H9 (cell line): ENCODE measurements around the gene OR14A2. TPM values are rescaled to one million over a fixed set of nuclear protein-coding genes. Genes with fewer than 3 reads are reported as not detected.

Experiments
- DNase-seq: peaks from one replicate; pipeline ENCODE4 v3.0.0-alpha.2; 2017
- H2AFZ ChIP-seq: one replicate; pipeline ENCODE4 v1.6.1; 2013; ENCODE audit warnings: mild to moderate bottlenecking, low read length, control low read depth, moderate library complexity
- H2AK5ac ChIP-seq: 2 replicates; pipeline ENCODE4 v1.6.1; 2013; ENCODE audit warnings: low read length, control low read depth, mixed read lengths; ENCODE audit not compliant: insufficient read length
- H2BK120ac ChIP-seq: one replicate; pipeline ENCODE4 v1.6.1; 2013; ENCODE audit warnings: low read depth, mild to moderate bottlenecking, low read length, control low read depth, inconsistent platforms; ENCODE audit not compliant: poor library complexity, severe bottlenecking
- H2BK12ac ChIP-seq: 2 replicates; pipeline ENCODE4 v1.6.1; 2013; ENCODE audit warnings: low read length, control low read depth, mixed read lengths, low read depth; ENCODE audit not compliant: insufficient read length
- H2BK15ac ChIP-seq: 2 replicates; pipeline ENCODE4 v1.6.1; 2013; ENCODE audit warnings: low read depth, low read length, control low read depth
- H2BK20ac ChIP-seq: one replicate; pipeline ENCODE4 v1.6.1; 2013; ENCODE audit warnings: low read depth, mild to moderate bottlenecking, low read length, control low read depth, inconsistent platforms; ENCODE audit not compliant: poor library complexity, severe bottlenecking
- H2BK5ac ChIP-seq: 2 replicates; pipeline ENCODE4 v1.6.1; 2013; ENCODE audit warnings: low read length, control low read depth, mixed read lengths; ENCODE audit not compliant: insufficient read length
- H3K14ac ChIP-seq: 2 replicates; pipeline ENCODE4 v1.6.1; 2013; ENCODE audit warnings: low read length, control low read depth; ENCODE audit not compliant: insufficient read depth
- H3K18ac ChIP-seq: 2 replicates; pipeline ENCODE4 v1.6.1; 2013; ENCODE audit warnings: low read depth, mild to moderate bottlenecking, mixed read lengths, low read length, control low read depth; ENCODE audit not compliant: insufficient read length
- H3K23ac ChIP-seq: 2 replicates; pipeline ENCODE4 v1.6.1; 2013; ENCODE audit warnings: low read length, control low read depth, mixed read lengths, low read depth; ENCODE audit not compliant: insufficient read length
- H3K23me2 ChIP-seq: 2 replicates; pipeline ENCODE4 v1.6.1; 2013; ENCODE audit warnings: low read depth, mild to moderate bottlenecking, mixed read lengths, low read length, control low read depth; ENCODE audit not compliant: insufficient read length, poor library complexity, severe bottlenecking
- H3K27ac ChIP-seq: 2 replicates; pipeline ENCODE4 v1.5.1; 2013; ENCODE audit warnings: low read length, control low read depth, mixed read lengths, low read depth; ENCODE audit not compliant: insufficient read length
- H3K27me3 ChIP-seq: 2 replicates; pipeline ENCODE4 v1.6.1; 2013; ENCODE audit warnings: low read length, control low read depth, inconsistent platforms; ENCODE audit not compliant: insufficient read depth
- H3K4ac ChIP-seq: 2 replicates; pipeline ENCODE4 v1.6.1; 2013; ENCODE audit warnings: low read depth, mild to moderate bottlenecking, control low read depth, inconsistent platforms, low read length, moderate library complexity
- H3K4me1 ChIP-seq: 2 replicates; pipeline ENCODE4 v1.6.1; 2013; ENCODE audit warnings: low read length, control low read depth, inconsistent platforms; ENCODE audit not compliant: insufficient read depth
- H3K4me2 ChIP-seq: 2 replicates; pipeline ENCODE4 v1.6.1; 2013; ENCODE audit warnings: low read length, control low read depth, mixed read lengths; ENCODE audit not compliant: insufficient read length, insufficient read depth
- H3K56ac ChIP-seq: 2 replicates; pipeline ENCODE4 v1.6.1; 2013; ENCODE audit warnings: low read depth, mild to moderate bottlenecking, mixed read lengths, low read length, control low read depth; ENCODE audit not compliant: insufficient read length
- H3K79me1 ChIP-seq: 2 replicates; pipeline ENCODE4 v1.6.1; 2013; ENCODE audit warnings: low read depth, mild to moderate bottlenecking, moderate library complexity, low read length, control low read depth, inconsistent platforms; ENCODE audit not compliant: insufficient read depth, poor library complexity, severe bottlenecking
- H3K79me2 ChIP-seq: 2 replicates; pipeline ENCODE4 v1.6.1; 2013; ENCODE audit warnings: low read length, control low read depth, inconsistent platforms; ENCODE audit not compliant: insufficient read depth
- H3K9ac ChIP-seq: 2 replicates; pipeline ENCODE4 v1.6.1; 2013; ENCODE audit warnings: low read length, control low read depth, mixed read lengths; ENCODE audit not compliant: insufficient read length; ENCODE audit errors: extremely low read depth
- H3K9me3 ChIP-seq: one replicate; pipeline ENCODE4 v1.6.1; 2013; ENCODE audit warnings: low read depth, low read length, inconsistent platforms; ENCODE audit not compliant: control insufficient read depth
- H3T11ph ChIP-seq: one replicate; pipeline ENCODE4 v1.6.1; 2013; ENCODE audit warnings: mild to moderate bottlenecking, low read length, control low read depth, inconsistent platforms
- H4K20me1 ChIP-seq: one replicate; pipeline ENCODE4 v1.6.1; 2013; ENCODE audit not compliant: control insufficient read depth, insufficient read length, insufficient read depth
- H4K5ac ChIP-seq: 2 replicates; pipeline ENCODE4 v1.6.1; 2013; ENCODE audit warnings: low read depth, mild to moderate bottlenecking, mixed read lengths, low read length, control low read depth; ENCODE audit not compliant: insufficient read length
- H4K8ac ChIP-seq: replicated peaks from 2 replicates; pipeline ENCODE4 v1.6.1; 2013; ENCODE audit warnings: low read length, control low read depth, mixed read lengths, low read depth; ENCODE audit not compliant: insufficient read length
- H4K91ac ChIP-seq: 2 replicates; pipeline ENCODE4 v1.6.1; 2013; ENCODE audit warnings: low read depth, mild to moderate bottlenecking, moderate library complexity, mixed read lengths, low read length, control low read depth; ENCODE audit not compliant: insufficient read length
- H3K27ac Mint-ChIP-seq, 3 experiments: 2 replicates in 2 of 3; 3 replicates in 1 of 3; pipeline ENCODE4 v1.8.0; 2020 to 2021; ENCODE audit warnings: mixed read lengths in 3 of 3, mild to moderate bottlenecking in 1 of 3, moderate library complexity in 1 of 3
- H3K27me3 Mint-ChIP-seq: 2 replicates; pipeline ENCODE4 v1.8.0; 2021; ENCODE audit warnings: low read depth, mild to moderate bottlenecking, moderate library complexity, mixed read lengths
- H3K36me3 Mint-ChIP-seq, 3 experiments: 2 replicates in 2 of 3; 3 replicates in 1 of 3; pipeline ENCODE4 v1.8.0; 2020 to 2021; ENCODE audit warnings: low read depth in 3 of 3, mixed read lengths in 3 of 3; ENCODE audit not compliant: insufficient read depth in 1 of 3
- H3K4me1 Mint-ChIP-seq, 2 experiments: 2 replicates each; pipeline ENCODE4 v1.8.0; 2020; ENCODE audit warnings: mixed read lengths in 2 of 2
- H3K4me3 Mint-ChIP-seq, 2 experiments: 2 replicates in 1 of 2; 3 replicates in 1 of 2; pipeline ENCODE4 v1.8.0; 2020 to 2021; ENCODE audit warnings: mild to moderate bottlenecking in 2 of 2, mixed read lengths in 2 of 2, moderate library complexity in 1 of 2
- H3K9me3 Mint-ChIP-seq, 2 experiments: 2 replicates in 1 of 2; 3 replicates in 1 of 2; pipeline ENCODE4 v1.8.0; 2020; ENCODE audit warnings: mild to moderate bottlenecking in 2 of 2, mixed read lengths in 2 of 2, moderate library complexity in 1 of 2
- WGBS: extraction: QIAGEN DNeasy Blood & Tissue Kit; methylation state at CpG from one replicate; pipeline ENCODE4 v1.1.7; 2013; ENCODE audit warnings: missing lambda C conversion rate, low lambda C conversion rate, mixed read lengths; ENCODE audit not compliant: insufficient read length; ENCODE audit errors: extremely low coverage; 5-methylcytosine and 5-hydroxymethylcytosine counted together
- total RNA-seq: library from RNA; stranded (reverse); gene quantifications from 2 replicates; pipeline ENCODE4 v1.2.1, GENCODE V29; 2021
- TF ChIP-seq, protein P1 (sequence below): fragments of 200-600 bp; sonication (generic); conservative IDR thresholded peaks from 3 replicates; pipeline ENCODE4 v1.8.0; 2021; ENCODE audit warnings: antibody characterized with exemption, mild to moderate bottlenecking

The OR14A2 gene
- total RNA-seq, 1 experiment from 2014 or later: not detected

DNA sequence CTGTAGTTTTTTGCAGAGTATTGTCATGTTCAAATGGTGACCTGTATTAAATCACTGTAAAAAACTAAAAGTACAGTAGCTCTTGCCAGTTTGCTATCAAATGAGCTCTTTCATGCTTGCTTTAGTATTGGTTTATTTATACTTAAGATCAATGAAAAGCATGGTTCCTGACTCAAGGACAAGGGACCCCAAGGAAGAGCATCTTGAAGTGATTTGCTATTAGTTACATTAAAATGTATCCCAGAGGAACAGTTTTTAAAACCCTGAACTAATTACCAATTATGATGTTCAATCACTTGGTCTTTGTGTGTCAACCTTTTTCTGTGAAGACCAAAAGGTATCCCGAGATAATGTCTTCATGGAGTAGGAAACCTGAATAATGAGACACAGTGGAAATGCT lies 68.3 kb downstream of the OR14A2 start, which contains the start of gene OR13G1:
OR13G1 (minus strand) TSS at position 101 of the 400 bp plus-strand sequence. CDS start 6,698 bp downstream, outside the sequence.
- H3K9me3 Mint-ChIP-seq: no peaks in the 10 kb centered on the region; a peak in 1 of 5 replicates
- no peak within 1 kb of the TSS for H3K9ac ChIP-seq
- no peak within 1 kb of the TSS for H2AFZ ChIP-seq
- H2BK15ac ChIP-seq: no peak within 1 kb of the TSS
- no peak within 1 kb of the TSS for H4K5ac ChIP-seq
- H3K9me3 ChIP-seq: no peaks in the 10 kb centered on the region
- no peaks in the 10 kb centered on the region for H3K79me2 ChIP-seq
- TF ChIP-seq, protein P1, sequence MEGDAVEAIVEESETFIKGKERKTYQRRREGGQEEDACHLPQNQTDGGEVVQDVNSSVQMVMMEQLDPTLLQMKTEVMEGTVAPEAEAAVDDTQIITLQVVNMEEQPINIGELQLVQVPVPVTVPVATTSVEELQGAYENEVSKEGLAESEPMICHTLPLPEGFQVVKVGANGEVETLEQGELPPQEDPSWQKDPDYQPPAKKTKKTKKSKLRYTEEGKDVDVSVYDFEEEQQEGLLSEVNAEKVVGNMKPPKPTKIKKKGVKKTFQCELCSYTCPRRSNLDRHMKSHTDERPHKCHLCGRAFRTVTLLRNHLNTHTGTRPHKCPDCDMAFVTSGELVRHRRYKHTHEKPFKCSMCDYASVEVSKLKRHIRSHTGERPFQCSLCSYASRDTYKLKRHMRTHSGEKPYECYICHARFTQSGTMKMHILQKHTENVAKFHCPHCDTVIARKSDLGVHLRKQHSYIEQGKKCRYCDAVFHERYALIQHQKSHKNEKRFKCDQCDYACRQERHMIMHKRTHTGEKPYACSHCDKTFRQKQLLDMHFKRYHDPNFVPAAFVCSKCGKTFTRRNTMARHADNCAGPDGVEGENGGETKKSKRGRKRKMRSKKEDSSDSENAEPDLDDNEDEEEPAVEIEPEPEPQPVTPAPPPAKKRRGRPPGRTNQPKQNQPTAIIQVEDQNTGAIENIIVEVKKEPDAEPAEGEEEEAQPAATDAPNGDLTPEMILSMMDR: no peak
- no peak within 1 kb of the TSS for H3K4me2 ChIP-seq
- no peak within 1 kb of the TSS for H3K56ac ChIP-seq
- no peak for DNase-seq
- H2BK12ac ChIP-seq: no peak within 1 kb of the TSS
- H2AK5ac ChIP-seq: no peak within 1 kb of the TSS
- no peak within 1 kb of the TSS for H3K14ac ChIP-seq
- H4K20me1 ChIP-seq: no peaks in the 10 kb centered on the region
- H3K23me2 ChIP-seq: no peaks in the 10 kb centered on the region
- no peaks in the 10 kb centered on the region for H3K4me1 Mint-ChIP-seq
- no peak within 1 kb of the TSS for H2BK120ac ChIP-seq
- WGBS: no CpG with 5 or more reads among the region's 1 CpG
- H3K27ac ChIP-seq: no peak within 1 kb of the TSS
- H3K36me3 Mint-ChIP-seq: no peaks in the 10 kb centered on the region
- no peaks in the 10 kb centered on the region for H3K4me1 ChIP-seq
- no peak within 1 kb of the TSS for H3T11ph ChIP-seq
- H2BK20ac ChIP-seq: no peak within 1 kb of the TSS
- H3K18ac ChIP-seq: no peak within 1 kb of the TSS
- no peak within 1 kb of the TSS for H4K91ac ChIP-seq
- no peak within 1 kb of the TSS for H2BK5ac ChIP-seq
- no peak within 1 kb of the TSS for H3K23ac ChIP-seq
- no peak within 1 kb of the TSS for H3K4me3 Mint-ChIP-seq
- no peak within 1 kb of the TSS; a peak in 1 of 7 replicates for H3K27ac Mint-ChIP-seq
- no peaks in the 10 kb centered on the region; the same call in 1 of the 2 replicates for H3K27me3 Mint-ChIP-seq
- no peak within 1 kb of the TSS for H4K8ac ChIP-seq
- H3K79me1 ChIP-seq: no peaks in the 10 kb centered on the region
- no peaks in the 10 kb centered on the region for H3K27me3 ChIP-seq
- H3K4ac ChIP-seq: no peak within 1 kb of the TSS

Other genes with a start within 250 kb of the OR14A2 start
- not detected in 2 replicates for gene OR2C3, start 211.7 kb downstream of the OR14A2 start, total RNA-seq
- gene GCSAML, start 199.0 kb downstream of the OR14A2 start, total RNA-seq: not detected in 2 replicates
- gene OR2G2, start 159.8 kb downstream of the OR14A2 start, total RNA-seq: not detected in 2 replicates
- not detected in 2 replicates for gene OR2G3, start 142.6 kb downstream of the OR14A2 start, total RNA-seq
- not detected in 2 replicates for gene OR13G1, start 68.4 kb downstream of the OR14A2 start, total RNA-seq
- gene OR6F1, start 31.5 kb downstream of the OR14A2 start, total RNA-seq: not detected in 2 replicates
- gene OR14K1, start 9.5 kb downstream of the OR14A2 start, total RNA-seq: not detected in 2 replicates
- not detected in 2 replicates for gene OR1C1, start 12.4 kb upstream of the OR14A2 start, total RNA-seq
- gene OR14A16, start 76.0 kb upstream of the OR14A2 start, total RNA-seq: 0.15 TPM in 1 of 2 replicates, not detected in the other
- gene OR11L1, start 93.8 kb upstream of the OR14A2 start, total RNA-seq: not detected in 2 replicates
- gene TRIM58, start 109.0 kb upstream of the OR14A2 start, total RNA-seq: 1.7 and 2.0 TPM in 2 replicates
- 0.24 TPM in 1 of 2 replicates, not detected in the other for gene OR2W3, start 147.4 kb upstream of the OR14A2 start, total RNA-seq
- not detected in 2 replicates for gene OR2T8, start 172.1 kb upstream of the OR14A2 start, total RNA-seq
- not detected in 2 replicates for gene OR2AJ1, start 176.7 kb upstream of the OR14A2 start, total RNA-seq
- gene OR2L8, start 200.7 kb upstream of the OR14A2 start, total RNA-seq: 0.24 TPM in 1 of 2 replicates, not detected in the other
- gene OR2AK2, start 217.1 kb upstream of the OR14A2 start, total RNA-seq: not detected in 2 replicates